ENCODE measurements around the gene ZNF823. TPM values are rescaled to one million over a fixed set of nuclear protein-coding genes. Genes with fewer than 3 reads are reported as not detected.
A peak's percentile ranks its signal among the peaks of the same experiment; 100 is the strongest.

ZNF823 gene
- total RNA-seq, 6 donors from 2014 or later = 6.1 to 22.0 (median 7.7) TPM

DNA sequence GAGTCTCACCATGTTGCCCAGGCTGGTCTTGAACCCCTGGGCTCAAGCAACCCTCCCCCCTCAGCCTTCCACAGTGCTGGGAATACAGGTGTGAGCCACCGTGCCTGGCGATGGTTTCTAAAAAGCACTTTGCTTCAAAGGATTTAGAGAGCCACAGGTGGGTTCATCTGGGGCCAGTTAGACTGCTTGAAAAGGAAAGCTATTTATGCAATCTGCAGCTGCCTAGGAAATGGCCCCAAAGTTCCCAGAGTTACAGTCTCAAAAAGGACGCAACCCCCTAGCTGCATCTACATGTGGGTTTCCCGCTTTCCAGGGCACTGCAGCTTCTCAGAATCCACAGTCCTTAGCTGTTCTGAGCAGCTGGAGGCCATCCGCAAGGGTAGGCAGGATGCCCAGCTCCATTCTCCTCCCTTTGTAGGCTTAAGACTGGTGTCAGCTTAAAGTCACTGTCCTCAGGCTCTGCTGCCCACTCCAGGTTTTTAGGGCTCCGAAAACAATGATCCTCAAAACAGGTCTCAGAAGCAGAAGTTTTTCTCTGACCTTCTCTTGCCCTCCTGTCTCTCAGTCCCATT is 41.4 kb downstream of the ZNF823 start:
- TF ChIP-seq EP300 (IDR thresholded peaks at IDR 0.05) (no peak), POLR2A (IDR thresholded peaks at IDR 0.05) (no peak), POLR2AphosphoS5 (IDR thresholded peaks at IDR 0.05) (no peak), CTCF (IDR thresholded peaks at IDR 0.05) (no peak)
- Histone ChIP-seq H3K4me1 (peaks cover 11 to 15% (median 12%) of the 10 kb centered on the region in 4 donors), H3K27me3 (no peaks in the 10 kb centered on the region), H3K36me3 (no peaks in the 10 kb centered on the region), H3K27ac (no peak overlapping the region), H3K4me3 (no peak overlapping the region), H3K9me3 (no peaks in the 10 kb centered on the region)
- DNase-seq (no peak), ATAC-seq (ENCODE audit: low FRiP score in 2 of 2) (no peak)
- WGBS, 2 donors = 83 to 90% methylated on average over 4 to 6 of the region's 6 CpGs

- no peaks in the 10 kb centered on the region for H3K36me3 ChIP-seq
- 3 to 28% methylated on average over 10 to 59 of the region's 61 CpGs for WGBS, 2 donors
- TF ChIP-seq EP300 (IDR thresholded peaks at IDR 0.05) (no peak), POLR2AphosphoS5 (IDR thresholded peaks at IDR 0.05) (peak in 1 of 2 donors; percentile 51), POLR2A (IDR thresholded peaks at IDR 0.05) (peak in 3 of 4 donors; percentile 21 to 63 (median 55)), CTCF (IDR thresholded peaks at IDR 0.05) (no peak)
- ATAC-seq (ENCODE audit: low FRiP score in 2 of 2) (peak; percentile 96 to 99), DNase-seq (peak; percentile 93 to 96)
- H3K9me3 ChIP-seq = no peaks in the 10 kb centered on the region
- H3K27ac ChIP-seq = peak overlapping the region; percentile 37 to 68 (median 57)
- H3K4me1 ChIP-seq = peaks cover 11 to 15% (median 12%) of the 10 kb centered on the region in 4 donors
- no peaks in the 10 kb centered on the region for H3K27me3 ChIP-seq
- peak overlapping the region; percentile 58 to 93 (median 70) for H3K4me3 ChIP-seq
Observed at GRCh38 chr19:11694533-11695439, 44.0 kb downstream of the ZNF823 start.

- Histone ChIP-seq H3K27me3 (no peaks in the 10 kb centered on the region), H3K9me3 (no peaks in the 10 kb centered on the region), H3K27ac (peak overlapping the region in 1 of 4 donors; percentile 49), H3K4me3 (peak overlapping the region; percentile 58 to 93 (median 70)), H3K4me1 (peaks cover 11 to 15% (median 12%) of the 10 kb centered on the region in 4 donors), H3K36me3 (no peaks in the 10 kb centered on the region)
- peak in 1 of 2 donors; percentile 42 for ATAC-seq (ENCODE audit: low FRiP score in 2 of 2)
- no peak for DNase-seq
- TF ChIP-seq POLR2A (IDR thresholded peaks at IDR 0.05) (no peak), CTCF (IDR thresholded peaks at IDR 0.05) (no peak), POLR2AphosphoS5 (IDR thresholded peaks at IDR 0.05) (no peak), EP300 (IDR thresholded peaks at IDR 0.05) (no peak)
- WGBS, 2 donors = 24% methylated on average over 16 of the region's 16 CpGs
Observed at GRCh38 chr19:11693505-11694499, 44.9 kb downstream of the ZNF823 start.

DNA sequence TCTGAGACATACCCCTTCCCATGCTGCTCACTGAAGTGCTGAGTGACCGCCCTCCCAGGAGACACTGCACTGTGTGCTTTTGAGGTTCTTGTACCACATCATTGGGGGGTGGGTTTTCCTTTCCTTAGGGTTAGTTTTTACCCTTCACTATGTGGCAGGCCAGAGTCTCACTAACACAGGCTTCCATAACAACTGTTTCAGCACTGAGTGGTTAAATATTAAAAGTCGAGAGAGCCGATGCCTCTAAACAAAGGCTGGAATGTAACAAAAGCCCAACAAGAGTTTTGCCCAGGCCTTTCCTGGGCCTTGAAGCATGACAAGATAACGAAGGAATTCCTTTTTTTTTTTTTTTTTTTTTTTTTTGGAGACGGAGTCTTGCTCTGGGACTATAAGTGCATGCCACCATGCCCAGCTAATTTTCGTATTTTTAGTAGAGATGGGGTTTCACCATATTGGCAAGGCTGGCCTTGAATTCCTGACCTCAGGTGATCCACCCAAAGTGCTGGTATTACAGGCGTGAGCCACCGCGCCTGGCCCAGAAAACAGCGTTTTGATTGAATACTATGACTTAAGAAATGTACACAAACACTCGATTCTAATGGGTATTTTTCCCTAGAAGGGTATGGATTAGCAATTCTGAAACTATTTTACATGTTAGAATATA is 46.5 kb downstream of the ZNF823 start:
- WGBS, 2 donors = 75 to 77% methylated on average over 11 of the region's 11 CpGs
- DNase-seq = no peak
- ATAC-seq (ENCODE audit: low FRiP score in 2 of 2) = no peak

More for the DNA sequence above, 46.5 kb downstream of the ZNF823 start:
- no peak overlapping the region for H3K4me3 ChIP-seq
- no peaks in the 10 kb centered on the region for H3K36me3 ChIP-seq
- H3K27ac ChIP-seq = no peak overlapping the region
- no peaks in the 10 kb centered on the region for H3K27me3 ChIP-seq
- no peak for TF ChIP-seq EP300 (IDR thresholded peaks at IDR 0.05)
- no peak for TF ChIP-seq POLR2AphosphoS5 (IDR thresholded peaks at IDR 0.05)
- no peak for TF ChIP-seq CTCF (IDR thresholded peaks at IDR 0.05)
- TF ChIP-seq POLR2A (IDR thresholded peaks at IDR 0.05) = no peak
- no peaks in the 10 kb centered on the region for H3K9me3 ChIP-seq
- H3K4me1 ChIP-seq = peaks cover 11 to 15% (median 12%) of the 10 kb centered on the region in 4 donors

All from upper lobe of left lung (tissue), 6 donors.